GM21737 (cell line): ENCODE data around the gene DAPP1.
"Not testable (repeated sequence)": the region's sequence is repeated elsewhere in the genome, so short reads cannot be mapped to it uniquely, and the experiment has no call there.

Source experiments
- ATAC-seq: cut with Tn5 transposase; IDR thresholded peaks from one replicate; pipeline ENCODE4 v1.9.1; 2021; ENCODE audit warnings: mild to moderate bottlenecking, moderate library complexity; ENCODE audit not compliant: unreplicated experiment

Gene DAPP1, protein sequence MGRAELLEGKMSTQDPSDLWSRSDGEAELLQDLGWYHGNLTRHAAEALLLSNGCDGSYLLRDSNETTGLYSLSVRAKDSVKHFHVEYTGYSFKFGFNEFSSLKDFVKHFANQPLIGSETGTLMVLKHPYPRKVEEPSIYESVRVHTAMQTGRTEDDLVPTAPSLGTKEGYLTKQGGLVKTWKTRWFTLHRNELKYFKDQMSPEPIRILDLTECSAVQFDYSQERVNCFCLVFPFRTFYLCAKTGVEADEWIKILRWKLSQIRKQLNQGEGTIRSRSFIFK

DNA sequence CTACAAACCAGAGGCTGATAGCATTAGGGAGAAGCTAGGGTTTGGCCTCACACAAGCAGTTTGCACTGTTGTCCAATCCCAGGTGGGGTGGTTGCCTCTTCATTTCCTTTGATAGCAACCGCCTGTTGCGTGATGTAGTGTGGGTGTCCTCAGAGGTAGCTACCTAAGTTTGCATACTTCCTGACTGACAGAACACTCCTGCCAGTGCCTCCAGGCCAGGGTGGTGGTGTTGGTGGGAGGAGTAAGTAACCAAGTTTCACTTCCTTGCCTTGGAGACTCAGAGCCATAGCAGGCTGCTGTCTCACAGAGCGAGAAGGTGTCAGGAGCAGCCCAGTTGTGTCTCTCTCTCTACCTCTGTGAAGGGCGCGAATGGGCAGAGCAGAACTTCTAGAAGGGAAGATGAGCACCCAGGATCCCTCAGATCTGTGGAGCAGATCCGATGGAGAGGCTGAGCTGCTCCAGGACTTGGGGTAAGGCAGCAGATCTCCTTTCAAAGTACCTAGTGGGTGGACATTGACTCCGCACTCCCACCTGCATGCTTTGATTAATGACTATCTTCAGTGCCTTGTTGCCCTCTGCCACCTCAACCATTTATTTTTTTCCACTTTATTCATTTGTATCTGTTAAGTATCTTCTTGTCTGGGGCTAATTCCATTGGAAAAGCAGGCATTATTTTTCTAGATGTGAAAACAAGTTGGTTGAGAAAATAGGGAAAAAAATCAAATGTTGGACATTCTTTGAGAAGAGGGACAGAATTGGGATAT lies at the start of gene DAPP1:
TSS of gene DAPP1 (plus strand) at position 283 of the 764 bp plus-strand sequence. CDS start at position 370, 87 bp downstream.
- ATAC-seq, result peak; percentile 97

DNA sequence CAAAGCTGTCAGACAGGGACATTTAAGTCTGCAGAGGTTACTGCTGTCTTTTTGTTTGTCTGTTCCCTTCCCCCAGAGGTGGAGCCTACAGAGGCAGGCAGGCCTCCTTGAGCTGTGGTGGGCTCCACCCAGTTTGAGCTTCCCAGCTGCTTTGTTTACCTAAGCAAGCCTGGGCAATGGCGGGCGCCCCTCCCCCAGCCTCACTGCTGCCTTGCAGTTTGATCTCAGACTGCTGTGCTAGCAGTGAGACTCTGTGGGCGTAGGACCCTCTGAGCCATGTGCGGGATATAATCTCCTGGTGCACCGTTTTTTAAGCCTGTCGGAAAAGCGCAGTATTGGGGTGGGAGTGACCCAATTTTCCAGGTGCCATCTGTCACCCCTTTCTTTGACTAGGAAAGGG lies 45.8 kb upstream of the DAPP1 start:
- ATAC-seq, result not testable (repeated sequence)

DNA sequence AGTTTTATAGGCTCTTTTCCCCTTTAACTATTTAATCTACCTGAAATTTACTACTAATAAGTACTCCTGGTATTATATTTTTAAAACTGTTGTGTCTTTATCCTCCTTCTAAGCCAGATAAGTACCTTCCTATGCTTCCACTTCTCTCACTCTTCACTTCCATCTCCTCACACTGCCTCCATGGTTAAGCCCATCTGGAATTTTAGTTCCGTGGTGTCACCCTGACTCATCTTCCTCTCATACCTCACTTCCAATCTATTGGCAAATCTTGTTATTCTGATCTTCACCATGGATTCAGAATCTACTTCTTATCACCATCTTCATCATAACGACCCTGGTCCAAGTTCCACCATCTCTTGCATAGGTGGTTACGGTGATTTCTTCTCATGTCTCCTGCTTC lies 32.7 kb upstream of the DAPP1 start:
- ATAC-seq, result no peak

GRCh38 chr4:99784842-99785241 lies 31.8 kb upstream of the DAPP1 start:
- ATAC-seq, result no peak

DNA sequence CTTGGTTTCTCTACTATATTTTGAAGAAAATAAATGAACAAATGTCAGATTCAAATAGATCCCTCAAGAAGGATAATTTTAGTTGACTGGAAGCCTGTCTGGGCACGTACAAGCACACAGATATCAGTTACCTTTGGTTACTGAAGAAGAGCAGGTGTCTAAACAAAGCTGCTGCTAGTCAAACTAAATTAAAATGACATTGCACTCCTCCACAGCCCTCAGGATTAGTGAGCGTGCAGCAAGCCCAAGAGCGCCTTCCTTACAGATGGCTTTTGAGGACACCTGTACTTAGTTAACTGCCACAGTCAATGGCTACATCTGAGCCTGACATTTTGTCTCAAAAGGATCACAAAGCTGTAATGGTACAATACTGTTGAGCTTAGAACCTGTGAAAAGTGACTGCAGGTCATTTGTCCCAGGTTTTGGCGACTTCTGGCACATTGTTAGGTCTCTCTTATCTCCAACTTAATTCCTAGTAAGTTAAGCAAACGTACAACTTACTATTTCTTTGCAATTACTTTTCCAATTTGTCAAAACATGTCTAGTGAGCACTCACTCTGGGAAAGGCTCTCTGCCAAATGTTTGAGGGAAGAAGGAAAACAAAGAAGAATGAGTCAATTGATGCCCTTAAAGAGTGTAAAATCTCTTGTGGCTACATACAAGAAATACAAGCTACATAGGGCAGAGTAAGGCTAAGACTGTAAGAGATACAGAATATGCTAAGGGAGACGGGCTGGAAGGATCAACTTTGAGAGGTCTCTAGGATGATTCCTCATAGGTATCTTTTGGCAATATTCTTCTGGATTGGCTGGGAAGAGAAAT lies 25.6 kb upstream of the DAPP1 start:
- ATAC-seq, result no peak

- ATAC-seq, result no peak
These were observed 16.2 kb upstream of the DAPP1 start for GRCh38 chr4:99800332-99801004.

DNA sequence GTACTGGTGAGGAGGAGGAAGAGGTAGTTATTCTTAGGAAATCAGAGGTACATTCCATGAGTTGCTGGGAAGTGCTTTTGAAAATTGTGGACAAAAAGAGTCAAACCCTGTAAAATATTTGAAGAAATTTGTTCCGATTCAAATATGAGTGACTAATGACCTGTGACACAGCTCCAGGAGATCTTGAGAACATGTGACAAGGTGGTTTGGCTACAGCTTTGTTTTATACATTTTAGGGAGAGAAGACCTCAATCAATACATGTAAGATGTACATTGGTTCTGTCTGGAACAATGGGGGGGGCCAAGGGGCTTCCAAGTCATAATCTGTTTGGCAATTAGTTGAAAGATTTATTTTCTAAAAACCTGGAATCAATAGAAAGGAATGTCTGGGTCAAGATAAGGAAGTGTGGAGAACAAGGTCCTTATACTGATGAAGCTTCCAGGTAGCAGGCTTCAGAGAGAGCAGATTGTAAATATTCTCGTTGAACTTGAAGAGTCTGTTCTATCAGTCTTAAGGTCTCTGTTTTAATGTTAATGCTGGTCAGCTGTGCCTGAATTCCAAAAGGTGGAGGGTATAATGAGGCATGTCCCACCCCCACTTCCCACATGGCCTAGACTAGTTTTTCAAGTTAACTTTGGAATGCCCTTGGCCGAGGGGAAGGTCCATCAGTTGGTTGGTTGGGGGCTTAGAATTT lies 15.5 kb upstream of the DAPP1 start:
- no peak for ATAC-seq

GRCh38 chr4:99803566-99804101 lies 13.0 kb upstream of the DAPP1 start:
- ATAC-seq, result no peak

- ATAC-seq, result no peak
These were observed 10.1 kb upstream of the DAPP1 start for GRCh38 chr4:99806545-99806944.

DNA sequence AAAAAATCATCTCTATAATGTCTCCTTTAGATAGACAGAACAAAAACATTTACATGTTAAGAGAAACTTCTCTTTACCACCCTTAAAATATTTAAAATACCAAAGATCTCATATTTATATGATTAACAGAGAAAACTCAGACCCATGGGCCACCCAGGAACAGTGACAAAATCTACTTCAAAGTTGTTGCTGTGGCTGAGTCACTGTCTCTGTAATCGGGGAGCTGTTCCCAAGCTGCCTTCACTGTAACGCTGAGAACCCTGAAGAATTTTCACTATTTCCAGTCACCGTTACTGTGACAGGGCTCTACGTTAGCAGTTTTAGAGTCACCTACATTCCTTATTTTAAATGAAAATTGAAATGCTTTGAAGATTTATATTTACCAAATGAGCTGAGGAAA lies 9.0 kb upstream of the DAPP1 start:
- no peak for ATAC-seq

DNA sequence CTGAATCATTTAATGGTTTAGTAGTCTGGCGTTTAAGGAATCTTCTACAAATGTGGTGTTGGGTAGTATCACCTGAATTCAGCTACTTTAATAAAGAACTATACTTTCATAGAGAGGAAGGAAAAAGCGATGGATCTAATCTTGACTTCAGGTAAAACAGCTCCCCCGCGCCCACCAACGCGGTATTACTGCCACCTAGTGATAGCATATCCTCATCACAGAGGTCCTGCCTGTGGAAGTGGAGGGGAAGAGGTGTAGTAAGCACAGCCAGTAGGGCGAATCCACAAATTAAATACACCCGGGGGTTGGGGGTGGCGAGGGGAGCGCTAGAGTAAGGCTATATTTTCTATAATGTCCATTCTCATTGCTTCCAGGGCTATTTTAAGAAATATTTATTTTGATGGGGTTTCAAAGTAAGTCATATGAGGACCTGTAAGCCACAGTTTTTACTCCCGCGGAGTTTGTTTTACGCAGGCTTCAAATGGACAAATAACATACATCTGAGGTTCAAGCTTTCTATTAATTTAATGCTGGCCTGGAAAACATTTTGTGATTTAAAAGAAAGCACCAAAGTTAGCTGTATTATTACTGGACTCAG lies 8.3 kb upstream of the DAPP1 start:
- ATAC-seq, result peak; percentile 68

- no peak for ATAC-seq
These were observed 7.3 kb upstream of the DAPP1 start for GRCh38 chr4:99809326-99809725.

DNA sequence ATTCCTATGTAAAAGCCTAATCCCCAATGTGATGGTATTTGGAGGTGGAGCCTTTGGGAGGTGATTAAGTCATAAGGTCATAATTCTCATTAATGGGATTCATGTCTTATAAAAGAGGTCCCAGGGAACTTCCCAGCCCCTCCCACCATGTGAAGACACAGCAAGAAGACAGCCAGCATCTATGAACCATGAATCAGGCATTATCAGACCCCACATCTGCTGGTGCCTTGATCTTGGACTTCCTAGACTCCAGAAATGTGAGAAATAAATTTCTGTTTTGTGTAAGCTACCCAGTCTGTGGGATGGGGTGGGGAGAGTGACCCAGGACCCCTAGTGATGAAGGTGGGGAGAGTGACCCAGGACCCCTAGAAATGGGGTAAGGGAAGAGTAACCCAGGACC lies 6.1 kb upstream of the DAPP1 start:
- ATAC-seq, result no peak

DNA sequence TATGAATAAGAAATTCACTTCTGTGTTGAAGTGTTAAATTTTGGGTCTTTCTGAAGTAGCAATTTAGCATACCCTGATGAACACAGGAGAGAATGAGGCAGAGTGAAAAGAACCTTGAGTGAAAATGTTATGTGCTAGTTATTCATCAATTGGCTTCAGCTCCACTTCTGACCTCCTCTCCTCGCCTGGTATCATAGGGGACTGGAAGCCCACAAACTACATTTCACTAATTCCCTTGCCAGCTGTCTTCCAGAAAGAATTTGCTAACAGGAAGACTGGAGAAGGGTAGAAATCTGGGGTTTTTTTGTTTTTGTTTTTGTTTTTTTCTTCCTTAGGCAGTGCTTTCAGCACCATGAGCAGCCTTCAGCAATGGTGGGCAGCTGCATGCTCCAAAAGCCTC lies 5.5 kb upstream of the DAPP1 start:
- no peak for ATAC-seq

DNA sequence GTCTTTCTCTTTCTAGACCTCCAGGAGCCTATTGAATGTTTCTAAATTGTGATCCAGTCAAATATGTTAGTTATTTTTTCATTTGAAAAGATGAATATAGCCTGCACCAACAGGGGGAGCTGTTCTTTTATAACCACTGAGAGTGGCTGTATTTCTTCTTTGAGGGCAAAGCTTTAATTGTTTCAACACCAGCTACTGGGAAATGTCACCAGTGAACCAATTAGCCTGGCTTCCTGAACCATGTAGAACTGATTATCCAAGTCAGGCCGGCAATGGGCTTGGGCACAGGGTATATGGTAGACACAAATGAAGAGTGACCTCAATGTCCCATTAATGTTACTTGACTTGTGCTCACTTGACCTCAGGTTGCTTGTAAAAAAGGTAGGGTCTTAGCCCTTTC lies 4.8 kb upstream of the DAPP1 start:
- ATAC-seq, result no peak

GRCh38 chr4:99815597-99816011 lies 1.0 kb upstream of the DAPP1 start:
- ATAC-seq, result no peak

GRCh38 chr4:99817309-99817890 lies 773 bp downstream of the DAPP1 start:
- ATAC-seq, result peak; percentile 23

GRCh38 chr4:99818661-99819060 lies 2.0 kb downstream of the DAPP1 start:
- no peak for ATAC-seq

GRCh38 chr4:99821918-99822503 lies 5.4 kb downstream of the DAPP1 start:
- peak; percentile 75 for ATAC-seq
